HG03439 (cell line): ENCODE results near the gene RAPH1.
"Not testable (repeated sequence)": the region's sequence is repeated elsewhere in the genome, so short reads cannot be mapped to it uniquely, and the experiment has no call there.

Source experiments
- ATAC-seq: cut with Tn5 transposase; IDR thresholded peaks from one replicate; pipeline ENCODE4 v1.9.1; 2021; ENCODE audit warnings: mild to moderate bottlenecking, moderate library complexity; ENCODE audit not compliant: unreplicated experiment

RAPH1 gene

GRCh38 chr2:203436496-203436895, 98.6 kb downstream of the RAPH1 start:
- no peak for ATAC-seq

DNA sequence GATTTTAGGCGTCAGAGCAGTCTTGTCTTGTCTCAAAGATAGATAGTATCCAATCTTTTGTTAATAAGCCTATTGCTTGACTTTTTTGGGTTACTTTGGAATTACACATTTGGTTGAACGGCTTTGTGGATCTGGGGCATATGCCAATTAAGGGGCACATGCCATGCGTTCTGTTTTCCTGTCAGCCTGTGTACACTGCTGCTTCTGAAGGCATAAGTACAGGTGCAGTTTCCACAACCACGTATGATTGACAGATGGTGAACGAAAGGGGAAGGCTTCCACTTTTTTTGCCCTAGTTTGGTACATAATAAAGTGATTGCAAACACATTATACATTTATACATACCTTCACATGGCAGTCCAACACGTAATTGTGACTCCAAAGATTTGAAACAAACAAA, 102.3 kb downstream of the RAPH1 start:
- no peak for ATAC-seq

DNA sequence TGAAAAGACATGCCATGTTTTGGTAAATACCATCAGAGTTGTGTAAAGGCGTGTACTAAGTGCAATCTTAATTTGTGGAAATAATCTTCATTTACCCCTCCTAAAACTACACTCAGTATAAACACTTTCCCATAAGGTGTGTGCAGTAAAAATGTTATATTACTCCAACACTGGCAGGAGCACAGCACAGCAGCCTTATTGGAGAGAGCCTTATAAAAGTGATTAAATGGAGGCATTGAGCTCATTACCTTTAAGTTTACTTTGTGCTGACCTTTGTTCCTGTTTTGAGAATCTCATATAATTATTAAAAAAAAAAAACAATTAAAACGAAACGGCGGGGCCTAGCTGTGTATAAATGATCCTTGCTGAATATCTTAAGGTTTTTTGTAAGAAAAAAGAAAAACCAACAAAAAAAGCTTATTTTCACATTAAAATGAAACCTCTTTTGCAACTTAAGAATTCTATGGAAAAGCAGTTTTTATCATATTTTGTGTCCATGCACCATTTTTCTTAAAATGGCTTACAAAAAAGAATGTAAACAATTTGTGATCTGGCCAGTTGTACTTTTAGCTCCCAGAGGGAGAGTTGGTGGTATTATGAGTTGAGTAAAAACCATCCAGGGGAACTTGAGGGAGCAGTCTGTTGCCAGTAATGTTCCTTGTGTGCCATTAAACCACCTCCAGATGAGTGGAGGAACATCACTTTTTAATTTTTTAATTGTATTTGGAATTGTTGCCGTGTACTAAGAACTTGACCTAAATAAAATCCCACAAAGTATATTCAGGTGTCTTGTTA, 103.5 kb downstream of the RAPH1 start:
- ATAC-seq = no peak

DNA sequence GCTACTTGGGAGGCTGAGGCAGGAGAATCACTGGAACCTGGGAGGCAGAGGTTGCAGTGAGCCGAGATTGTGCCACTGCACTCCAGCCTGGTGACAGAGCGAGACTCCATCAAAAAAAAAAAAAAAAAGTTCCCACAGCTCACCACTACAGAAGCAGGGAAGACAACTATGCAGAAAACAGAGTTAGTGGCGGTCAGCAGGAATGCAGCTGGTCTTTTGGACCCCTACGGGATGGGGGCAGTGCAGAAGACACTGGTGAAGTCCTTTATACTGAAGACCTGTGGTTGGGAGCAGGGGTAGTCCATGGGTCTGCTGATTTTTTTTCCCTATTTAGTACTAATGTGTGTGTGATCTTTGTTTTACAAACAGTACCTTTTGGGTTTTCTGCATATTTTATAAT, 105.5 kb downstream of the RAPH1 start:
- ATAC-seq = not testable (repeated sequence)

DNA sequence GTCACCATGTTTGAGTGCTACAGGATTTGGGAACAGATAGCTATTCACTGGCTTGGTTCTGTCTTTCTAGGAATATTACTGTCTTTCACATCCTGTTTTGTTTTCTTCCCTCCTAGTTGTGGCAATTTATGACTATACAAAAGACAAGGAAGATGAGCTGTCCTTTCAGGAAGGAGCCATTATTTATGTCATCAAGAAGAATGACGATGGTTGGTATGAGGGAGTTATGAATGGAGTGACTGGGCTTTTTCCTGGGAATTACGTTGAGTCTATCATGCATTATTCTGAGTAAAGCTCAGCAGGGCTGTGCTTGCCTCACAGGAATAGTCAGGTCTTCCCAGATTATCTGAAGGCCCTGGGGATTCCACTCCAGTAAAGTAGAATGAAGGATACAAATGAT, 108.0 kb downstream of the RAPH1 start:
- ATAC-seq = no peak

- no peak for ATAC-seq
Observed at GRCh38 chr2:203418271-203418670, 116.8 kb downstream of the RAPH1 start.

- no peak for ATAC-seq
Observed at GRCh38 chr2:203413796-203414195, 121.3 kb downstream of the RAPH1 start.

- no peak for ATAC-seq
Observed at GRCh38 chr2:203412546-203413331, 122.4 kb downstream of the RAPH1 start.

- no peak for ATAC-seq
Observed at GRCh38 chr2:203407496-203407895, 127.6 kb downstream of the RAPH1 start.

- no peak for ATAC-seq
Observed at GRCh38 chr2:203404996-203405395, 130.1 kb downstream of the RAPH1 start.

DNA sequence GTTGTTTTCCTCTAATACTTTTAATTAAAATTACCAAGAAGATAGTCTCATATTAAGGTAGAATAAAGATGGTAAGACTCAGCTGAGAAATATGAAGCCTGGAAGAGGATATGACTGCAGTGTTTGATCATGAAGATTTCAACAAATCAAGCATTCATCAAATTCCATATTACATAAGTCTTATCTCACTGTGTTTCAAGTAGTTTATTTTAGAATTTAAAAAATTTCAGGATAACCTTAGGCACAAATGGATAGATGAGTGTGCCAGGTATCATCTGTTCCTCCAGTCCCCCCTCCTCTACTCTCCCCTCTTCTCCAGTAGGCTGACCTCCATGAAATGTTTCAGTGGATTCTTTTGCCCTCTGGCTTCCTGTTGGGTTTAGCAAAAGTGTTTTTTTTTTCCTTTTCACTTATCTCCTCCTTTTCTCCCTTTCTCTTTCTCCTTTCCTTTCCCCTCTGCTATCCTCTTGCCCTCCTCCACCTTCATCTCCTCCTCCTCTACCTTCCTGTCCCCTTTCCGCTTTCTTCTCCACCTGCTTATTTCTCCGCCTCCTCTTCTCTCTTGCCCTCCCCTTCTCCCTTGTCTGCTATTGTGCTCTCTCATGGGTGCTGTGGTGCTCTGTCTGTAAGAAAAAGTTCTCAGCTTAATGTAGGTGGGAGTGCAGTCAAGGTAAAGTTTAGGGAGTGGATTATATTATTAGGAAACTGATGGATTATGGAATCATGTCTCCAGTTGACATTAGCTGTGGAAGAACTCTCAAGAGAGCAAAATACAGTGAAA, 134.1 kb downstream of the RAPH1 start:
- no peak for ATAC-seq

DNA sequence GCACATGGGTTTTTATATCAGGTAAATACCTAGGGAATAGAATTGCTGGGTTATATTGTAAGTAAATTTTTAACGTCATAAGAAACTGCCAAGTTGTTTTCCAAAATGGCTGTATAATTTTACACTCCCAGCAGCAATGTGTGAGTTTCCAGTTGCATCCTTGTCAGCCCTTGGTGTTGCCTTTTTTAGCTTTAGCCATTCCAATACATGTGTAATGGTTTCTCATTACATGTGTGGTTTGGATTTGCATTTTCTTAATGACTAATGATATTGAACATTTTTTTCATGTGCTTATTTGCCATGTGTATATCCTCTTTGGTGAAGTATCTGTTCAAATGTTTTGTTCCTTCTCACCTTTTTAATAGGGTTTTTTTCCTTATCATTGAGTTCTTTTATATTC, 136.1 kb downstream of the RAPH1 start:
- no peak for ATAC-seq

- no peak for ATAC-seq
Observed at GRCh38 chr2:203396667-203397066, 138.4 kb downstream of the RAPH1 start.

- no peak for ATAC-seq
Observed at GRCh38 chr2:203395858-203396257, 139.2 kb downstream of the RAPH1 start.

DNA sequence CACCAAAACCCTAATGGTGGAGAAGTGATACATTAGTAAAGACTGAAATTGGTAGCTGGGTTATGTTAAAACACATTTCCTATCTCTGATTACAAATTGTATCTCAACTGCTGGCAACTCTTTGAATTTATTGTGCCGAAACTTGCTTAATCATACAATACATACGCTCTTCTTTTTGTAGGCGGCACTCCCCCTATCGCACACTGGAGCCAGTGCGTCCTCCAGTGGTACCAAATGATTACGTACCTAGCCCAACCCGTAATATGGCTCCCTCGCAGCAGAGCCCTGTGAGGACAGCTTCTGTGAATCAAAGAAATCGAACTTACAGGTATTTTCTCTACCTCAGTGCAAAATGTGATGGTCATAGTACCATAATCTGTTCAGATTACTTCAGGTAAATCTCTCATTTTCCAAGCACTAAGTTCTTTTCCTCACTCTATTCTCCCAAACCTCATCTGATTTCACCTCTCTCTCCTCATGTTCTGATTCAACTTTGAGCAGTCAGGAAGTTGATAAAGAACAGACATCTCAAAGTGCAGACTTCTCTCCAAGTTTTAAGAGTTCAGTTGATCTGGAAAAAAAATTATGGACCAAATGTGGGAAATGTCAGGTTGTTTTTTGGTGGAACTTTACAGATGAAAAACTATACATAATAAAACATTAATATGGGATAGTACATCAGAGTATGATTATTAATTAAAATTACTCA, 140.4 kb downstream of the RAPH1 start:
- ATAC-seq = no peak

GRCh38 chr2:203388153-203388552, 146.9 kb downstream of the RAPH1 start:
- ATAC-seq = not testable (repeated sequence)

GRCh38 chr2:203383038-203383437, 152.1 kb downstream of the RAPH1 start:
- no peak for ATAC-seq

DNA sequence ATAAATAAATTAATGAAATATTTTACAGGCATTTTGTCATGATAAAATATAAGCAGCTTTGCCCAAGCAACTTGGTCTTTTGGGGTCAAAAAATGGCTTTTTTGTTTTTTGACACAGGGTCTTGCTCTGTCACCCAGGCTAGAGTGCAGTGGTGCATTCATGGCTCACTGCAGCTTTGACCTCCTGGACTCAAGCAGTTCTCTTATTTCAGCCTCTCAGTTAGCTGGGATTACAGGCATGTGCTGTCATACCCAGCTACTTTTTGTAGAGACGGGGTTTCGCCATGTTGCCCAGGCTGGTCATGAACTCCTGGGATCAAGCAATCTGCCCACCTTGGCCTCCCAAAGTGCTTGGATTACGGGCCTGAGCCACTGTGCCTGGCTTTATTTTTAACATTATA, 155.9 kb downstream of the RAPH1 start:
- ATAC-seq = no peak

DNA sequence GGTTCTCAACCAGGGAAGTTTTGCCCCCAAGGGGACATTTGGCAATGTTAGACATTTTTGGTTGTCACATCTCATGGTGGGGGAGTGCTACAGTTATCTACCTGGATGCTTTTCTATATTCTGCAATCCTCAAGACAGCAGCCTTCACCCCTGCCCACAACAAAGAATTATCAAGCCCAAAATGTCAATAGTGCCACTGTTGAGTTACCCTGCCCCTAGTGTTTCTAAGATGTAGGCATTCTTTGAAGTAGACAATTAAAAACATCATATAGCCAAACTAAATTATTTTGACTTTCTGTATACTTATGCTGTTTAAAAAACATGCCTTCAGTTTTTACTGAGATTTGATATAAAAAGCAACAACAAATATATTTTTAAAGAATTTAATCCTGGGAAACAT, 158.9 kb downstream of the RAPH1 start:
- ATAC-seq = no peak

DNA sequence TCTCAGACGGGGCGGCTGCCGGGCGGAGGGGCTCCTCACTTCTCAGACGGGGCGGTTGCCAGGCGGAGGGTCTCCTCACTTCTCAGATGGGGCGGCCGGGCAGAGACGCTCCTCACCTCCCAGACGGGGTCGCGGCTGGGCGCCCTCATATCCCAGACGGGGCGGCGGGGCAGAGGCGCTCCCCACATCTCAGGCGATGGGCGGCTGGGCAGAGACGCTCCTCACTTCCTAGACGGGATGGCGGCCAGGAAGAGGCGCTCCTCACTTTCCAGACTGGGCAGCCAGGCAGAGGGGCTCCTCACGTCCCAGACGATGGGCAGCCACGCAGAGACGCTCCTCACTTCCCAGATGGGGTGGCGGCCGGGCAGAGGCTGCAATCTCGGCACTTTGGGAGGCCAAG, 162.4 kb downstream of the RAPH1 start:
- ATAC-seq = not testable (repeated sequence)
